Activated T-helper 1 cell treated with anti-CD3 and anti-CD28 coated beads, Interleukin-2, amount 50 U/mL, for 16 hours (primary cell): ENCODE results near the gene SLC27A5.
"Not testable (repeated sequence)": the region's sequence is repeated elsewhere in the genome, so short reads cannot be mapped to it uniquely, and the experiment has no call there.

Experiments used
- DNase-seq, 2 donors: peaks; one replicate each; pipeline ENCODE4 v3.0.0-alpha.2; 2020; ENCODE audit warnings: low read depth in 1 of 2, low spot score in 1 of 2

The SLC27A5 gene

DNA sequence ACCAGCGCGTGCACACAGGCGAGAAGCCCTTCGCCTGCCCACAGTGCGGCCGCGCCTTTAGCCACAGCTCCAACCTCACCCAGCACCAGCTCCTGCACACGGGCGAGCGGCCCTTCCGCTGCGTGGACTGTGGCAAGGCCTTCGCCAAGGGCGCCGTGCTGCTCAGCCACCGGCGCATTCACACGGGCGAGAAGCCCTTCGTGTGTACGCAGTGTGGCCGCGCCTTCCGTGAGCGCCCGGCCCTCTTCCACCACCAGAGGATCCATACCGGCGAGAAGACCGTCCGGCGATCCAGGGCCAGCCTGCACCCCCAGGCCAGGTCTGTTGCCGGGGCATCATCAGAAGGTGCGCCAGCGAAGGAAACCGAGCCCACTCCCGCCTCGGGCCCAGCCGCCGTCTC, 40.1 kb downstream of the SLC27A5 start:
- no peak for DNase-seq

DNA sequence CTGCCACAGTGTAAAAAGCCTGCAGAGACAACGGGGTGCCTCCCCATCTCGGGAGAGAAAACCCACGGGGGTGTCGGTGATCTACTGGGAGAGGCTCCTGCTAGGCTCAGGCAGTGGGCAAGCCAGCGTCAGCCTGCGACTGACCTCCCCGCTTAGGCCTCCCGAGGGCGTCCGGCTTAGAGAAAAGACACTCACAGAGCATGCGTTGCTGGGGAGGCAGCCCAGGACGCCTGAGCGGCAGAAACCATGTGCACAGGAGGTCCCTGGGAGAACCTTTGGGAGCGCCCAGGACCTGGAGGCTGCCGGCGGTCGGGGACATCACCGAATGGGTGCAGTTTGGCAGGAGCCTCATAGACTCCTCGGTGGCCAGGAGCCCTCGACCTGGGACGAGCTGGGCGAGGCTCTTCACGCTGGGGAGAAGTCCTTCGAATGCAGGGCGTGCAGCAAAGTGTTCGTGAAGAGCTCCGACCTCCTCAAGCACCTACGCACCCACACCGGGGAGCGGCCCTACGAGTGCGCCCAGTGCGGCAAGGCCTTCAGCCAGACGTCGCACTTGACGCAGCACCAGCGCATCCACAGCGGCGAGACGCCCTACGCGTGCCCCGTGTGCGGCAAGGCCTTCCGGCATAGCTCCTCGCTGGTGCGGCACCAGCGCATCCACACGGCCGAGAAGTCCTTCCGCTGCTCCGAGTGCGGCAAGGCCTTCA, 40.8 kb downstream of the SLC27A5 start:
- DNase-seq, result not testable (repeated sequence)

GRCh38 chr19:58469241-58470013, 42.4 kb downstream of the SLC27A5 start:
- no peak for DNase-seq

DNA sequence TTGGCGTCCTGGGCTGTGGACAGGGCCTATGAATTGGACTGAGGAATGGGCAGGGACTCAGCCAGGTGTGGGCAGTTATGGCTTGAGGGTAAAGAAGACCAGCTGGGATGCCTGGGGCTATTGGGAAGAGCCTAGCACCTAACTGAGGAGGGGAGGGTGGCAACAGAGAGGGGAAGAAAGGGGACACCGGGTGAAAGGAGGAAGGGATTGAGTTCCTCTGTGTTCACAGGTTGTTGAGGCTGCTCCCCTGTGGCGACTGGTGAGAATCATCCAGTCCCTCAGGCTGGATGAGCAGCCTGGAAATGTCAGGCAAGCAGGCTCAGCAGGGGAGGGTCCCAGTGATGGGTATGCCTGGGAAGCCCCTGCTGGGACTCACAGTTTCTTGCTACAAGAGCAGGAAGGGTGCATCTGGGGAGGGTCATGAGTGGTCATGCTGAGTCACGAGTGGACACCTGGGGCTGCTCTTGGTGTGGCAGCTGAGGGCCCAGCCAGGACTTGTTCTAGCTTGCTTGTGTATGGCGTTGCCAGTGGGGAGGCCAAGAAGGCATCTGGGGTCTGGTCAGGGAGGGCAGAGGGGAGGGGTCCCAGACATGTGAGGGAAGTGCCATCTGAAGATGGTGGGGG, 43.5 kb downstream of the SLC27A5 start:
- DNase-seq, result no peak

DNA sequence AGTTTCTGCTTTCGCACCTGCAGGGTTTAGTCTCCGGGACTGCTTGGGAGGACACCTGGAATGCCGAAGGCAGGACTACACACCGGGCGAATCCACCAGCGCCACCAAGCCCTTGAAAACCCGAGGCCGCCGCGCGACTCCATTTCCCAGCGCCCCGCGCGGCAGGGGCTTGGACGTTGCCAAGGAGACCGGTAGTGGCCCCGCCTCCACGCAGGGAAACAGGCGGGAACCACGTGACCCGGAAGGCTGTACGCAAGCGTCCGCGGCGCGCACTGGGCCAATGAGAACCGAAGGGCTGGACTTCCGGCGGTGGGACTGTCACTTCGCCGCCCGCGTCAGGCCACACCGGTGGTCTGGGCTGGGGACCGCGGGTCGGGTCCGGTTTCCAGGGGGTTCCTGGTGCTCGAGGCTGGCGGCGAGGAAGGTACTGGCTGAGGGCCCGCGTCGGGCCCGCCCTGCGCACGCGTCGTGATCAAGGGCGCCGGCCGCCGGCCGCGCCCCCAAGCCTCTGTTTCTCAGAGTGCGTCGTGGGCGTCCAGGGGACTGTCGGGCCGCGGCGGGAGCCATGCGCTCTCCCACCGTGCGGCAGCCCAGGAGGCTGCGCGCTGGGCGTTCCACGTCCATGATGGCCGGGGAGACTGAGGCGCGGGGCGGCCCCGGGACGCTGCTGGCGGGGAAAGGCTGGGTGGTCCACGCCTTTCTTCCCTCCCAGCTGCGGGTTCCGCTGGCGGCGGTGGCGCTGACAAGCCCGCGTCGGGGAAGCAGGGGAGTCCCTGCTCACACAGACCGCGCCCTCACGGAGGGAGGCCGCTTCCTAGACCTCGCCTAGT, 44.8 kb downstream of the SLC27A5 start, which contains the start of gene ZNF324:
TSS of gene ZNF324 (plus strand) at position 321 of the 830 bp plus-strand sequence. CDS start 2,106 bp downstream, outside the sequence.
- peak; percentile 96 for DNase-seq

GRCh38 chr19:58466089-58466759, 45.6 kb downstream of the SLC27A5 start:
- DNase-seq, result no peak

DNA sequence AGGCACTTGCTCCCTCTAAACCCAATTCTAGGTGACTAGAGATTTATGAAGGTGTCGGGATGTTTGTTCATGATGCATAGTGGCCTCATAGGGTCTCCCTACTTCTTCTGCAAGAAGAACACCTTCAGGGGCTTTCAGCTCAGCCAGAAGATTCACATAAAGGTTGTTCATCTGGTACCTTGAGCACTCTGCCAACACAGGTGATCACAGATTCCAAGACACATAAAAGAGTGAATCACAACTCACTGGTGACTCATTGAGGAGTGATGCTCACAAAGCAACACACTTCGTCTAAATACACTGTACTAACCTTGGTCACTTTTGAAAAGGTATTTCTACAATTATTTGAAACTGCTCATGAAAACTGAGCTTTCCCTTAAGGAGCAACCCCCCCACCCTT, 51.8 kb downstream of the SLC27A5 start:
- no peak for DNase-seq

DNA sequence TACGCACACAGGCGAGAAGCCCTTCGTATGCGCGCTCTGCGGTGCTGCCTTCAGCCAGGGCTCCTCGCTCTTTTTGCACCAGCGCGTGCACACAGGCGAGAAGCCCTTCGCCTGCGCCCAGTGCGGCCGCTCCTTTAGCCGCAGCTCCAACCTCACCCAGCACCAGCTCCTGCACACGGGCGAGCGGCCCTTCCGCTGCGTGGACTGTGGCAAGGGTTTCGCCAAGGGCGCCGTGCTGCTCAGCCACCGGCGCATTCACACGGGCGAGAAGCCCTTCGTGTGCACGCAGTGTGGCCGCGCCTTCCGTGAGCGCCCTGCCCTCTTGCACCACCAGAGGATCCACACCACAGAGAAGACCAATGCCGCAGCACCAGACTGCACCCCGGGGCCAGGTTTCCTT, 55.7 kb downstream of the SLC27A5 start:
- no peak for DNase-seq

DNA sequence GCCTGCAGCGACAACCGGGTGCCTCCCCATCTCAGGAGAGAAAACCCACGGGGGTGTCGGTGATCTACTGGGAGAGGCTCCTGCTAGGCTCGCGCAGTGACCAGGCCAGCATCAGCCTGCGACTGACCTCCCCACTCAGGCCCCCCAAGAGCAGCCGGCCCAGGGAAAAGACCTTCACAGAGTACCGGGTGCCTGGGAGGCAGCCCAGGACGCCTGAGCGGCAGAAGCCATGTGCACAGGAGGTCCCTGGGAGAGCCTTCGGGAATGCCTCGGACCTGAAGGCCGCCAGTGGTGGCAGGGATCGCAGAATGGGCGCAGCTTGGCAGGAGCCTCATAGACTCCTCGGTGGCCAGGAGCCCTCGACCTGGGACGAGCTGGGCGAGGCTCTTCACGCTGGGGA, 56.5 kb downstream of the SLC27A5 start:
- DNase-seq, result no peak

- DNase-seq, result no peak
These were observed 58.0 kb downstream of the SLC27A5 start for GRCh38 chr19:58453743-58454142.

- DNase-seq, result peak; percentile 93 to 94
These were observed 60.3 kb downstream of the SLC27A5 start, which contains the start of gene ZNF324B for GRCh38 chr19:58451358-58452101. TSS of gene ZNF324B (plus strand) at chr19:58451622. CDS start at chr19:58453702, 2,080 bp downstream.

GRCh38 chr19:58450856-58451357, 60.9 kb downstream of the SLC27A5 start:
- DNase-seq, result no peak

GRCh38 chr19:58449980-58450379, 61.8 kb downstream of the SLC27A5 start:
- not testable (repeated sequence) for DNase-seq

DNA sequence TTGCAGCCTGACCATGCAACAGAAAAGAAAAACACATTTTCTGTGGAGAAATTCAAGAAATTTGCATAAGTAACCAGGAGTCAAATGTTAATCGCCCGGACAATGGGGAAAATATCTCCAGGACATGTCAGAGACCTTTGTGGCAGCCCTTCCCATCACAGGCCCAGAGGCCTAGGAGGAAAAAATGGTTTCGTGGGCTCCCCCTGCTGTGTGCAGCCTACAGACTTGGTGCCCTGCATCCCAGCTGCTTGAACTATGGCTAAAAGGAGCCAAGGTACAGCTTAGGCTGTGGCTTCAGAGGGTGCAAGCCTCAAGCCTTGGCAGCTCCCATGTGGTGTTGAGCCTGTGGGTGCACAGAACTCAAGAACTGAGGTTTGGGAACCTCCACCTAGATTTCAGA, 62.9 kb downstream of the SLC27A5 start:
- not testable (repeated sequence) for DNase-seq
